ENCODE measurements around the gene C11orf54. TPM values are rescaled to one million over a fixed set of nuclear protein-coding genes. Genes with fewer than 3 reads are reported as not detected.

C11orf54 gene
- total and polyA plus RNA-seq, 10 of the 15 experiments (the other 5 are each of a cell fraction or from before 2014, with no cell fraction given): 15.1 to 32.3 (median 26.8) TPM

GRCh38 chr11:93732237-93732892 lies 9.1 kb upstream of the C11orf54 start:
- no peaks in the 10 kb centered on the region for H3K27me3 ChIP-seq (replicated peaks in 1 of 2; ENCODE audit: control insufficient read depth in 2 of 2, insufficient read depth in 2 of 2, low read length in 1 of 2)
- POLR2A ChIA-PET: interaction anchor here (0.8 to 1.2 kb wide), 3 partner anchors 9 to 396 kb away, joined by 3 read pairs; partner anchors contain the start of genes C11orf54, PANX1 and TAF1D
- peak; percentile 9; the same call in 2 of the 3 replicates for ATAC-seq
- H2AFZ ChIP-seq (ENCODE audit: control insufficient read depth, low read depth, low read length): no peak overlapping the region
- H3K9me3 ChIP-seq (replicated peaks; ENCODE audit: control insufficient read depth, insufficient read depth, low read length): no peaks in the 10 kb centered on the region
- WGBS (ENCODE audit: insufficient coverage, insufficient replicate concordance, low lambda C conversion rate, missing lambda C conversion rate): 26% methylated on average over 4 of the region's 4 CpGs
- no peaks in the 10 kb centered on the region for H4K20me1 ChIP-seq (ENCODE audit: control insufficient read depth, insufficient read depth)
- intact Hi-C loops (cut with micrococcal nuclease; ENCODE audit: unreplicated experiment) (no loop called here), in situ Hi-C loops (cut with MboI) (no loop called here)
- peaks cover 44% of the 10 kb centered on the region for H3K79me2 ChIP-seq (ENCODE audit: control insufficient read depth, insufficient read depth, low read length)
- H3K36me3 ChIP-seq (ENCODE audit: control insufficient read depth in 2 of 2, insufficient read depth in 2 of 2, low read length in 1 of 2): peaks cover 10 to 47% of the 10 kb centered on the region in 2 experiments
- CTCF ChIA-PET: interaction anchor here (0.6 to 1.1 kb wide), 4 partner anchors 9 to 55 kb away, joined by 3 to 5 read pairs (median 3); partner anchors contain the start of genes C11orf54, MED17 and TAF1D
- no peak overlapping the region for H3K27ac ChIP-seq (ENCODE audit: control insufficient read depth, insufficient read depth)
- TF ChIP-seq MYC (IDR thresholded peaks at IDR 0.05; ENCODE audit: insufficient read depth, insufficient read length, insufficient replicate concordance, low read length, severe bottlenecking): no peak
- TF ChIP-seq ZNF274 (IDR thresholded peaks at IDR 0.05; ENCODE audit: insufficient read depth, insufficient read length): no peak
- peak; percentile 48; the same call in 1 of the 2 replicates for TF ChIP-seq POLR2AphosphoS5 (IDR thresholded peaks at IDR 0.05; ENCODE audit: low read length)
- 0 out of 2 replicates have a peak, but pooled peaks have one; percentile 37 for TF ChIP-seq ZBED1 (IDR thresholded peaks at IDR 0.05; ENCODE audit: borderline replicate concordance)
- SMC1A ChIA-PET (ENCODE audit: uncharacterized antibody, unreplicated experiment): interaction anchor here (1.3 to 6.2 kb wide), 4 partner anchors 9 to 52 kb away, joined by 3 to 31 read pairs (median 18); partner anchors contain the start of genes C11orf54, MED17 and TAF1D
- no peak for FAIRE-seq
- H3K4me1 ChIP-seq (ENCODE audit: control insufficient read depth, insufficient read depth, low read length): no peaks in the 10 kb centered on the region; the same call in 1 of the 2 replicates
- RAD21 ChIA-PET (ENCODE audit: unreplicated experiment): interaction anchor here (1.5 kb wide), 1 partner anchor 52 kb away, joined by 4 read pairs; the partner anchor contains the start of gene MED17
- H3K4me3 ChIP-seq: no peak overlapping the region
- no TSS peak for BruUV-seq (replicated peaks)
- no peak for DNase-seq (ENCODE audit: low read depth, low spot score)
- H3K4me2 ChIP-seq (ENCODE audit: control insufficient read depth, insufficient read depth): 0 out of 2 replicates have a peak overlapping the region, but pooled peaks have one; percentile 30
- no peak overlapping the region for H3K9ac ChIP-seq (ENCODE audit: control insufficient read depth, insufficient read depth, low read length)

- no peaks in the 10 kb centered on the region for H3K27me3 ChIP-seq (replicated peaks in 1 of 2; ENCODE audit: control insufficient read depth in 2 of 2, insufficient read depth in 2 of 2, low read length in 1 of 2)
- no peak for DNase-seq (ENCODE audit: low read depth, low spot score)
- no peak for ATAC-seq
- intact Hi-C loops (cut with micrococcal nuclease; ENCODE audit: unreplicated experiment) (no loop called here), in situ Hi-C loops (cut with MboI) (no loop called here)
- FAIRE-seq: no peak
- H3K9ac ChIP-seq (ENCODE audit: control insufficient read depth, insufficient read depth, low read length): no peak overlapping the region
- H3K4me2 ChIP-seq (ENCODE audit: control insufficient read depth, insufficient read depth): peak overlapping the region; percentile 56
- BruUV-seq (replicated peaks): no TSS peak
- H3K4me3 ChIP-seq: peak overlapping the region; percentile 12; the same call in 1 of the 2 replicates
- TF ChIP-seq PML (IDR thresholded peaks at IDR 0.05; ENCODE audit: low read length): 0 out of 2 replicates have a peak, but pooled peaks have one; percentile 11
- TF ChIP-seq, protein P1, sequence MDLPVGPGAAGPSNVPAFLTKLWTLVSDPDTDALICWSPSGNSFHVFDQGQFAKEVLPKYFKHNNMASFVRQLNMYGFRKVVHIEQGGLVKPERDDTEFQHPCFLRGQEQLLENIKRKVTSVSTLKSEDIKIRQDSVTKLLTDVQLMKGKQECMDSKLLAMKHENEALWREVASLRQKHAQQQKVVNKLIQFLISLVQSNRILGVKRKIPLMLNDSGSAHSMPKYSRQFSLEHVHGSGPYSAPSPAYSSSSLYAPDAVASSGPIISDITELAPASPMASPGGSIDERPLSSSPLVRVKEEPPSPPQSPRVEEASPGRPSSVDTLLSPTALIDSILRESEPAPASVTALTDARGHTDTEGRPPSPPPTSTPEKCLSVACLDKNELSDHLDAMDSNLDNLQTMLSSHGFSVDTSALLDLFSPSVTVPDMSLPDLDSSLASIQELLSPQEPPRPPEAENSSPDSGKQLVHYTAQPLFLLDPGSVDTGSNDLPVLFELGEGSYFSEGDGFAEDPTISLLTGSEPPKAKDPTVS (IDR thresholded peaks at IDR 0.05; ENCODE audit: low read depth, low read length): no peak
- peak; percentile 55 for TF ChIP-seq POLR2AphosphoS5 (IDR thresholded peaks at IDR 0.05; ENCODE audit: low read length)
- no peak for TF ChIP-seq MYB (IDR thresholded peaks at IDR 0.05; ENCODE audit: borderline replicate concordance, low read depth, low read length)
- peak; percentile 18; the same call in 1 of the 2 replicates for TF ChIP-seq RUNX3 (IDR thresholded peaks at IDR 0.05; ENCODE audit: low read length)
- ChIA-PET SMC1A (ENCODE audit: uncharacterized antibody, unreplicated experiment) (interaction anchor here (1.8 to 6.2 kb wide), 3 partner anchors 8 to 14 kb away, joined by 7 to 31 read pairs (median 30); partner anchors contain the start of genes C11orf54 and TAF1D), CTCF (interaction anchor here (0.9 kb wide), 1 partner anchor 14 kb away, joined by 3 read pairs; no protein-coding TSS in a partner anchor), RAD21 (ENCODE audit: unreplicated experiment) (interaction anchor here (1.5 kb wide), 1 partner anchor 51 kb away, joined by 4 read pairs; the partner anchor contains the start of gene MED17), POLR2A (interaction anchor here (0.8 kb wide), 1 partner anchor 23 kb away, joined by 3 read pairs; no protein-coding TSS in a partner anchor)
- H3K36me3 ChIP-seq (ENCODE audit: control insufficient read depth in 2 of 2, insufficient read depth in 2 of 2, low read length in 1 of 2): peaks cover 10 to 39% of the 10 kb centered on the region in 2 experiments
- H2AFZ ChIP-seq (ENCODE audit: control insufficient read depth, low read depth, low read length): no peak overlapping the region
- 65% methylated on average over 6 of the region's 6 CpGs for WGBS (ENCODE audit: insufficient coverage, insufficient replicate concordance, low lambda C conversion rate, missing lambda C conversion rate)
- H3K27ac ChIP-seq (ENCODE audit: control insufficient read depth, insufficient read depth): no peak overlapping the region
- H4K20me1 ChIP-seq (ENCODE audit: control insufficient read depth, insufficient read depth): no peaks in the 10 kb centered on the region
- H3K9me3 ChIP-seq (replicated peaks; ENCODE audit: control insufficient read depth, insufficient read depth, low read length): no peaks in the 10 kb centered on the region
- peaks cover 55% of the 10 kb centered on the region for H3K79me2 ChIP-seq (ENCODE audit: control insufficient read depth, insufficient read depth, low read length)
- no peaks in the 10 kb centered on the region; the same call in none of the 2 replicates for H3K4me1 ChIP-seq (ENCODE audit: control insufficient read depth, insufficient read depth, low read length)
Measured at GRCh38 chr11:93733474-93733873, 8.0 kb upstream of the C11orf54 start.
